ENCODE data around the gene SIL1.

Gene SIL1

DNA sequence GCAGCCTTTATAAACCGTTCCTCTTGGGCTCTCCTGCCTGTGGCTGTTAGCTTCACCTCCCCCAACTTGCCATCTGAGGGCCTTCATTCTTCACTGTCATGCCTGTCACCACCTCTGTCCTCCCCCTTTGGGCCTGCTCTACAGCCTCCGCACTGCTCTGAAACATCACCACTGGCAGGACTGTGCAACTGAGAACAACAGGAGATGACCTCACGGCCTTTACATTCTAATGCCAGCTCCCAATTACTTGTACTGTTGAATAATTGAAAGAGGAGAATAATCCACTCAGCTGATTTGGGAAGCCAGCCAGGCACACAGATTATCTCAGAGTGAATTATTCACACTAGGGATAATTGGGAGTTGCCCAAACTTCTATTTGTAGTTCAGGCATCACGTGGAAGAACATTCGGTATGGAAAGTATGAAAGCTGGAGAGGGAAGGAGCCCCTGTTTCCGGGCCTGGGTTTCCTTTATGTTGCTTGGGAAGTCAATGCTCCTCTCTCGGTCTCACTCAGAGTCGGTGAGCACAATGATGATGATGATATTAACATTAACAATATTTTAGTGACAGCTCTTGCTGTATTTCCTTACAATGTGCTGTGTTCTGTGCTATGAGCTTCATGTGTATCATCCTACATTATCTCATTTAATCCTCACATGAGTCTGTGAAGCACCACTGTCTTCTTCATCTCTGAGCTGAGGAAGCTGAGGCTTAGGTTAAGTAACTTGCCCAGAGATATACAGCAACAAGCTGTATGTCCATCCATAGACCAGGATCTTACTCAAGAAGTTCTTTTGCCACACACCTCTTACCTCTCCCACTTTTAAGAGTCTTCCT, 223.7 kb downstream of the SIL1 start:
- DNase-seq: no peak

DNA sequence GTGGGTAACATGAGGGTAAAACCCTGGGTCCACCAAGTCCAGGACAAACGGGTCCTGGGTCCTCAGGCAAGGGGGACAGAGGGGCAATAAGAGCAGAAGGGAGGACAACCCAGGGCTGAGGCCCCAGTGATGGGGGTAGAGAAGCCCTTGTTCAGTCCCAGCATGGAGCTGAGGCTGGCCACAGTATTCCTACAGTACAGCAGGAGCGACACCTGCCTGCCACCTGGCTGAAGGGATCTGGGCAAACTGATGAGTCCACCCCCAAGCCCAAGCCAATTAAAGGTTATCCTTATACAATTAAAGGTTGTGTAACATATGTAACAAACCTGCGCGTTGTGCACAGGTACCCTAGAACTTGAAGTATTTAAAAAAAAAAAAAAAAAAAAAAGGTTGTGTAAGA, 225.3 kb downstream of the SIL1 start:
- DNase-seq: no peak

DNA sequence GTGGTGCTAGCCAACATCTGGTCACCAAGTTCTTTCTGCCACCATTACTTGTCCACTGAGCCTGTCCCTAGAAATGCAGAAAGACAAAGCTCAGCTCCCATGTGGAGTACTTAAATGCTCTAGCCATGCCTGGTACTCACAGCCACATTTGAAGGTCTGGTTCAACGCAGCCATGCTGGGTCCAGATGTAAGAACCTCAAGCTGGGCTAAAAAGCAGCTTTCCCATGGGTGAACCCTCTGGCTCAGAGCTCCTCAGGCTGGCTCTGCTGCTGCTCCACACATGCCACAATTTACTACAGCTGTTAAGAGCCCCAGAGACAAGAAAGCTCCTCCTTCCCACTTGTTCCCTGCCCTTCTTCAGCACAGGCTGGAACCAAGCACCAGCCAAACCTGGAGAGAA, 225.9 kb downstream of the SIL1 start:
- DNase-seq: no peak

DNA sequence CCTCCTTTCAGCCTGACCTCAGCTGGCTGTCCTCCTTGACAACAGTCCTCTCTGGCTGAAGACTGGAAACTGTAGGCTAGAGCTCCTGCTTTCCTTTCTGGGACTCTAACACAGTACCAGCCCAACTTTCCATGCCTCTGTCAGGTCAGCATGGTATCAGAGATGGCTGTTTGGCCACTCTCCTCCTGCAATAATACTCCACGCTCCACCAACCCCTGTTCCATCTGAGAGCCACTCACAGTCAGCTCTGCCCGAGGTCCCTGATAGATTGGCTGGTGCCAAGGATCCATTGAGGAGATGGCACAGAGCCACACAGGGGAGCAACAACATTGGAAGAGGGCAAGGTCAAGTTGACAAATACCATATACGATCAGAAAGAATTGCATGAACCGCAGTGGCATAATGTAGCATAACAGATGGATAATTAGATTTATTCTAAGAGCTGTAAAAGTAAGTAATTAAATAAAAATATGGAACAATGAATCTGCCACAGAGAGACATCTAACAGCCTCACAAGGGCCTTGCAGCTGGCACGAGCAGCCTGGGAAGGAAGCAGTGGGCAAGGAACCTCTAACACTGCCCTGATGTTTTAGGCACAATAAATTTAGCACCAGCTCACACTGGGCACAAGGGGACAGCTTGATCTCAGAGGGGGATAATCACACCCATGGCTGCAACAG, 228.7 kb downstream of the SIL1 start:
- DNase-seq: no peak

DNA sequence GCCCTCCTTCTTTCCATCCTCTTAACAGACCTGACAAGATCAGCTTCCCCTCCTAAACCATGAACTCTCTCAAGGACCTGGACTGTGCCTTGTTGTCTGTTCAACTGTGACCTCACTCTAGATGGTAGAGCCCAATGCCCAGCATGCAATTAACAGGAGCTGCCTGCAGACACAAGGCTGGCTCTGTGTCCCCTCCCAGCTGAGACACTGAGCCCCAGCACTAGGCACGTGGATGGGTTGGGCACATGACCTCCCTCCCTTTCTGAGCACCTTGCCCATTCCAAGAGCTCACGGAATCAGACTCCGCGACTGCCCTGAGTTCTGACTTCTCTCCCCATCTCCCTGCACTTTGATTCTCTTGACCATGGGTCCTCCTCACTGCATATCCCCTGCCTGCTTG, 229.6 kb downstream of the SIL1 start:
- no peak for DNase-seq

DNA sequence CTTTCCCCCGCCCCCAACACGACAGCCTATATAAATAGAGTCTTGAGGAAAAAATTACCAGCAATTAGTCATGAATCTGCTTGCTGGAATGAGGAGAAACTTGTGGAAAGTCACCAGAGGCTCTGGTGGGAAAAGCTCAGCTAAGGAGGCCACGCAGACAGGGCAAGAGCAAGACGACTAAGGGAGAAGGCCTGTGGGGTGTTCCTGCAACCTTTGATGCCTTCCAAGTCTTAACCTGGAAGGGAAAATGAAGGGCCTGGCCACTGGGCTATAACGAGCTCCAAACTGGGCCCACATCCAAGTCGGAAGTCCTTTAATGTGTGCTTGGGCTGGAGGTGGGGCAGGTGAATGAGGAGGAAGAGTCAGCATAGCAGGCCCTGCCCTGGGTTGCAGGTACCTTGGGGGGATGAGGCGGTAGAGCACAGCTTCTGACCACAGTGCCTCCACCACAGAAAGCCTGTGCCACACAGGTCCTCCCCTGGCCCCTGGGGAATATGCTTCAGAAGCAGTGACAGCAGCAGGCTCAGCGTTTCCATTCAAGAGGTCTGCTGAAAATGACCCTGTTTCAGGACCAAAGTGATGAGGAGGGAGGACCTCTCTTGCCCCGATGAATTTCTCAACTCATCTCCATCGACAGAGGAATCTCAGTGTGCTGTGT, 230.2 kb downstream of the SIL1 start:
- DNase-seq: no peak

DNA sequence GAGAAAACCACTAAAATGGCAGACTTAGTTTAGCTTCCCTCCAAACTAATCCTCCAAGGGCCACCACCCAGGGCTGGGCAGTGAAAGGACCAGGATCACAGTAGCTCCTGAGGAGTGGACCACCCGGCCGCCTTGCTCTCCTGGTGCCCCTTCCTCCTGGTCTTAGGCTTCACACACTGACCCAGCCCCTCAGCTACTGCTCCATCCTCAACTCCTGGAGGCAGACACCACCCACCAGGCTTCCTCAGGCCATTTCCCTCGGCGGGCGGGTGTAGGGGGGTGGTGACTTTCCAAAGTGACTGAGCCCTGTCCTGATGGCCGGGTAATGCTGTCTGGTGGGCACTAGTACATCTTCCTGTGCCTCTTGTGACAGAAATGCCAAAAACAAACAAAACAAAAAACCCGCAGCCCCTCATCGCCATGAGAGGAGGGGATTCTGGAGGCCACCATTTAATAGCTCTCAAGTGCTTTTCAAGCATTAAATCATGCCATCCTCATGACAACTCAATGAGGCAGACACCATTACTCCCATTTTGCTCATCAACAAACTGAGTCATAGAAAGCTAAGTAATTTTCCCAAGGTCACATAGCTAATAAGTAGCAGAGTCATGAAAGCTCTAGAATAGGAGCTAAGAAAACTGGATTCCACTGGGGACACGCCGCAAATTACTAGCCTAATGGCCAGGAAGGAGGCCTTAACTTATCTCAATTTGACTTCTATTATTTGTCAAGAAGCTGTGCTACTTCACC, 231.8 kb downstream of the SIL1 start:
- DNase-seq: no peak

DNA sequence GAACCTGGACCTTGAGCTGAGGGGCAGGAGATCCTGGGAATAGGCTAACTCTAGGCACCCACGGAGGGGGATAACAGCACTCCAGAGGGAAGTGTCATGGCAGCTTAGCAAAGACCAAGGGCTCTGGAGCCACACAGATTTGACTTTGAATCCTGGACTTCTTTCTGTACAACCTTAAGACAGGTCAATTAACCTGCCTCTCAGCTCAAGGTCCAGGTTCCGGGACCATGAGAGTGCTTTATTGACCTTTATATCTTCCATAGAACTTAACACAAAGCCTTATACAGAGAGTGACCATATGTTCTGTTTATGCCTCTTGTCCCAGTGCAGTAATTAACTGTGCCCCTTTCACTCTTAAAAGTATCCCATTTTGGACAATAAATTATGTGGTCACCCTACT, 232.5 kb downstream of the SIL1 start:
- DNase-seq: no peak

DNA sequence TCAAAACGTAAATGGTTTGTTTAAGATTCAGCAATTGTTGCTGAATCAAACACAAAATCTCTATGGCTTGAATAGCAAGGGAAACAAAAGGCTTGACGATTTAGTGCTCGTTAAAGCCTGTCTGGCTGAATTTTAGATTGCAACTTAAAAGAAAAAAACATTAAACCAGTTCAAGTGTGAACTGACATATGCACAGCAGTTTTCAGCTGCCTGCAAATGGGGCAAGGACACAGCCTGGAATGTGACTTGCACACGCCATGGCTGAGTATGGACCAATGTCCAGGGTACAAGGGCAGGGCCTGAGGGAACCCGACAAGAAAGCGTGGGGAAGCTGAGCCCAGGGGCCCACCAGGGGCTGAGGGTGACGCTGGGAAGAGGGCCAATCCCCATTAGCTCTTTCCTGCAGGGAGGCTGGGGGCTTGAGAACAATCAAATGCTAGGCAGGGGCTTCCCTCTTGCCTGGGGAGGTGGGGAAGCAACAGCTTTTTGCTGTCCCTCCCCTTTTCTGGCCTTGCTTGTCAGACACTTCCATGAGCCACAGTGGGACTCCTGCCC, 233.4 kb downstream of the SIL1 start:
- DNase-seq: no peak

DNA sequence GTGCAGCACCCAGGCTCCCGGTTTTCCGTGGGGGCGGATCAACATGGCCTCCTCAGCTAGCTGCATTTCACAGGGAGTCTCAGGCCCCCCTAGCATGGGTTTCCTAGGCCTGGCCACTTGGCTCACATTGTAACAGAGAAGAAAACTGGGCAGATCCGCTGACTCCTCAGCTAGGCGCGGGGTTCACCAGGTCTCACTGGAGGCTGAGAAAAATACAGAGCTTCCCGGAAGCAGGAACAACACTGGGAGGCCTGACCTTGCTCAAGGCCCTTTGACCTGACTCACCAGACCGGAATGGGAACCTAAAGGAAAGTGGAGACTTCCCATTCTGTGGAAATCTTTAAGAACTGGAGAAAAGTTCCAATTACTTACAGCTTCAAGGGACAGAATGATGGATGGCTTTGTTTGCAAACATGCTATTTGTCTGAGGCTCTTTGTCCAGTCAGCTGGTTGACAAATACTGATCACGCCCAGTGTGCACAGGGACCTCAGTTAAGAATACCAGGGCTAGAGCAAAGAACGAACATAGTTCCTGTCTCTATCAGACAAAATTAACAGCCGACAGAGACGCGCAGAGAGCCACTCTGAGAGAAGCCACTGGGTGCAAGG, 234.3 kb downstream of the SIL1 start:
- no peak for DNase-seq

DNA sequence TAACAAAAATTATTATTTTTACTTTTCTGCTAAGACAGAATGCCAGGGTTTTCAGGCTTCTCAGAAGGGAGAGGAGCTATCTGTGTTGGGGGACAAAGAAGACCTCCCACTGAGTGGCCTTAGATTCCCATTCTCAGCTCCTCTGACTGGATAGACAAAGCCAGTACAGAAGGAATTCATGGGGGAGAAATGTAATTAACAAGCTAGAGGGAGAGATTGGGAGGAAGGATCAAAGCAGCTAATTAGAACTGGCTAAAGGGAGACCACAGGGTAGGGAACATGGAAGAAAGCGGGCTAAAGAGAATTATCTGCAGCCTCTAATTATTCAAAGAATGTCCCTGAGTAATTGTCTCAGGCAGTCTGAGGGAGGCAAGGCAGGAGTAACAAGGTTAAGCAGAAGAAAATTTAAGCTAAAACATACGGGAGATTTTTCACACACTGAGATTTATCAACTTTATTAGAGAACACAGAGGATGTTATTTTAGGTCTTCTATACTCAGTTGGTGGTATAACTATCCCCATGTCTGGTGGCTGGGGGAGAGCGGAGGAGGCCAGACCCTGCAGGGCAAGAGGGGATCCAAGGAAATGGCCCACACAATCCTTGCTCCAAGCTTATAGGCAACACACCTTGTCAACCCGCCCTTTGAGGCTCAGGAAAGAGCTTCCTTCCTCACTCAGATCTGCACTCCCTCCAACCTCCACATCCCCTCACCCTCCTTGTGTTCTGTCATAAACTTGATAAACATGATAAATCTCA, 235.4 kb downstream of the SIL1 start:
- DNase-seq: no peak

DNA sequence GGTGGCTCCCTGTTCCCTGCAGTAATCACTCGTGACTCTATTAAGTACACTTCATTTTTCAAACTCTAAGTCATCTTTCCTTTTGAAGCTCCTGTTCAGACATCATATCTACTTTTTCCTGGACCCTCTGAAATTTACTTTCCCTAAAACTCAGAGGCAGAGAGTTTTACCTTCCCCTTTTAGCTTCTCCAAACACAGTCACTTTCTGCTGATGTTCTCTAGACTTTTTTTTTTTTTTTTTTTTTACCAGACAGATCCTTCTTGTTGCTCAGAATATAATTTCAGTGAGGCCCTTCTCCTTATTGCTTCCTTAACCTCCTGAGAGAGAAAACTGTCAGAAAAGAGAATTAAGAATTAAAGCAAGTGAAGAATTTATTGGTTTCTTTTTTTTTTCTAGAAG, 236.4 kb downstream of the SIL1 start:
- DNase-seq: peak in 2 of 4 experiments; percentile 56 to 58

DNA sequence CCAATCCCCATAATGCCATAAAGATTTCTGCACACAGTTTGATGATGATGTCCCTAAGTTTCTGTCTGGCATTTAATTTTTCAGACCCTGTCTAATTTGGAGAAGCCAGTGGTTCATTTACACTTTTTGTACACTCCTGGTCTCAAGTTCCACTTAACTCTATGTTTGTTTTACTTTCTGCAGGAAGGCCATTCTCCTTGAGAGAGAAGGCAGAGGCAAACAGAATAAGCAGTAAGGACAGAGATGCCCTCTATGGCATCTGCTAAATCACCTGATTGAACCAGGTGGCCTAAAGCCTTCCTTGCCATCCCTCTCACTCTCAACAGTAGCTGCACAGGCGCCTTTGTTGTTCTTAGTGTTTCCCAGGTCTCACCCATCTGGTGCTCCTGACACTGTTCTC, 236.9 kb downstream of the SIL1 start:
- no peak for DNase-seq

DNA sequence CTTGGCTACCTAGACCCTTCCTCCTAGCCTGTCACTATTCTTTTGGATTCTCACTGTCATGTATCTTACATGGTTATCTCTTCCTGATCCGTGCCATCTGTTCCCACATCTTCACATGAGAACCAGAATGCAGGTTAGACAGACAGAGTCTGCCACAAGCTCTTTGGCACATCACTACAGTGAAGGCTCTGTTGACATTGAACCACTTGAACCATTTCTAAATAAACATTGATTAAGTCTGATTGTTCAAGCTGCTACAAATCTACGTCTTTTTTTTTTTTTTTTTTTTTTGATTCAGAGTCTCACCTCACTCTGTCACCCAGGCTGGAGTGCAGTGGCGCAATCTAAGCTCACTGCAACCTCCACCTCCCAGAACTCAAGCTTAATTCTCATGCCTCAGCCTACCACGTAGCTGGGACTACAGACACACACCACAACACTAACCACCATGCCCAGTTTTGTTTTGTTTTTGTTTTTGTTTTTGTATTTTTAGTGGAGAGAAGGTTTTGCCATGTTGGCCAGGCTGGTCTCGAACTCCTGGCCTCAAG, 237.9 kb downstream of the SIL1 start:
- no peak for DNase-seq

DNA sequence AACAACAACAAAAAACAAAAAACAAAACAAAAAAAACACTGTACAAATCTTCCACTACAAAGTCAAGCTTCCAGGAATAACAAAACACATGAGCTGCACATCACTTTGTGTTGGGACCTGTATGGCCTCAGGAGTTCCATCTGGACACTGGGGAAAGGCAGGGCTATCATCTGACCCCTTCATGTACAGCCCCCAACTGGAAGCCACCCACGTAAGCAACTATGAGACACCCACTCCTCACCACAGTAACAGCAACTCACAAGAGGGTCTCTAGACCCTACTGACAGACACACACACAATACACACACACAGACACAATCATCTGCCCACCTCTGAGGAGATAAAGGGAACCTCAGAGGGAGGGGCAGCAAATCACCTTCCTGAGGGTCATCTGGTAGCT, 241.4 kb downstream of the SIL1 start:
- no peak for DNase-seq

DNA sequence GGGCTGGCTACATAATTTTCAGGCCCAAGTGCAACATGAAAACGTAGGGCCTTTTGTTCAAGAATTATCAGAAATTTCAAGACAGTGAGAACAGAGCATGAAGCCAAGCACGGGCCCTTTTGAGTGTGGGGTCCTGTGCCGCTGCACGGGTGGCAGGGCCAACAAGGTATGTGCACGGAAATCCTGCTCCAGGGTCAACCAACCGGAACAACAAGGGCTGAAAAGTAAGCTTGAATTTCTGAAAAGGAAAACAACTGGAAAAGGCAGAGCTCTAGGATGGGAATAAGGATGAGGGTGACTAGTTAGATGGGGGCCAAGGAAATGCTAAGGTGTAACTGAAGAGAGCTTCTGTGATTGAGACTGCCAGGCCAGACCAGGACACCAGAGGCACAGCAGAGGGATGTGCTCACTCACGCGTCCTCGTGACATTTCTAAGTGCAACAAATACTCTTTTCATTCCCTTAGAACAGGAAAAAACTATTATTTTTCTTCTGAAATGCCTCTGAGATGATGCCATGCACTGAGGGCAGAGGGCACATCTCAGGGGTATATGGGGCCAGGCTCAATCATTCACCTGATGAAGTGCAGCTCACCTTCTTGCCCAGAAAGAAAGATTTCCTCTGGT, 242.4 kb downstream of the SIL1 start:
- DNase-seq: no peak

DNA sequence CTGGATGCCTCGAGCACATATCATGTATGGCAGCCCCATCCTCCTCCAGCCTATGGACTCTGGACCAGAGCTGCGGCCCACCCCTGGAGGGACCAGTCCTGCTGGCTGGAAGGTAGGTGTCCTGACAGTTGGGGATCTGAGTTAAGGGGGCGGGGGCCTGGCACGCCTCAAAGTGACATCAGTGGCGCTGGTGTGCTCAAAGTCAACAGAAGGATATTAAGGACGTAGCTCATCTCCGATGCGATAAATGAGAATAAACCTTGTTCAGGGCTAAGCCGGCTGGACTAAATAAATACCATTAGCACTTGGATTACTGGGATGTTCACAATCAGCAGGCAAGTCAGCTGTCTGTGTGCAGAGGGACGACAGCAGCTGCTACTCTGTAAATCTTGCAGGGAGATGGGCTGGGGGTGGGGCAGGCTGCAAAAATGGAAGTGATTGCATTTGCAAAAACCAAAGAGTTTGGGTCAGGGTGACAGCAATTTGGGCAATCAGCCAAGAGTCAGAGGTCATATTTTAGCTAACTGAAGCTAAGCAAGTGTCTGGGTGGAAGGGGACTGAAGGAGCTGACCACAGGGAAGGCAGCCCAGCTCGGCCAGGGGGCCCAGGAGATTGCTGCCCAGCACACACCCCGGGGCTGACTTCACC, 243.0 kb downstream of the SIL1 start:
- peak; percentile 37 to 74 (median 62) for DNase-seq

DNA sequence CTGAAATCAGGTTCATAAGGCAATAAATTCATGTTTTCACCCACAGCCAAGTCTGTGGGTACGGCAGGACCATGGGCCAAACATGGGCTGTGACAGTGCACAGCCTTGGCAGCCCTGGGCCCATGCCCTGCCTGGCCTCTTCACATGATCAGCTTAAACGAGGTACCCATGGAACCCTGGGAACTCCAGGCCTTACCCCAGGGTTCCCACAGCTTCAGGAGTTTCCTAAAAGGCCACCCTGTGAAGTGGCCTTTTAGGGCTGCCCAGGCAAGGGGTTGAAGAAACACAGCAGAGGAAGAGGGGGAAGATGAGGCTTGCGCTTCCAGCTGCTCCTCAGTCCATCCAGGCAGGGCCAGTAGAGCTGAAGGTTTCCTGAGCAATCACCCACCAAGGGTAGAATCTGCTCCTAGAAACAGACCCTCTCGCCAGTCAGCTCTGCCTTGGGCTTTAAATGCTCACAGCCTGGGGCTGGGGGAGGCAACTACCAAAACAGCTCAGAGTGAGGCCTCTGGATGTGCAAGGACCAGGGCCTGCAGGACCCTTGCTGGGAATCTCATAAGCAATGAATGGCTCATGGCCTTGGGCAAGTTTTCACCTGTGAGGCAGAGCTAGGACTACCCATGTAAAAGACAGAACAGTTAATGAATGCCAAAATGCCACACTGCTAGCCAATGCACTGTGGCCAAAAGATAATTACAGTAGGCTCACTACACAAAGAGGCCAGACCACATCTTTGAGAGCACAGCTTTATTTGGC, 243.7 kb downstream of the SIL1 start:
- DNase-seq: no peak

All from suppressor macrophage (primary cell).